Thyroid gland (tissue), 4 donors: ENCODE measurements around the gene BBLN.

Experiments used
- POLR2A ChIP-seq, 2 donors: fragments of 450-650 bp; IDR thresholded peaks; one replicate each; pipeline ENCODE4 v1.6.1; 2017; ENCODE audit warnings: antibody characterized with exemption in 2 of 2, mild to moderate bottlenecking in 2 of 2, moderate library complexity in 1 of 2
- TF ChIP-seq, protein P1 (sequence below), 6 experiments: fragments of 200-600 bp in 3 of 6; fragments of 450-650 bp in 3 of 6; sonication (generic) in 3 of 6; IDR thresholded peaks; one replicate each; pipeline ENCODE4 v1.5.1; 2016 to 2019; ENCODE audit warnings: antibody characterized with exemption in 6 of 6, mild to moderate bottlenecking in 2 of 6, inconsistent platforms in 1 of 6, moderate library complexity in 1 of 6

DNA sequence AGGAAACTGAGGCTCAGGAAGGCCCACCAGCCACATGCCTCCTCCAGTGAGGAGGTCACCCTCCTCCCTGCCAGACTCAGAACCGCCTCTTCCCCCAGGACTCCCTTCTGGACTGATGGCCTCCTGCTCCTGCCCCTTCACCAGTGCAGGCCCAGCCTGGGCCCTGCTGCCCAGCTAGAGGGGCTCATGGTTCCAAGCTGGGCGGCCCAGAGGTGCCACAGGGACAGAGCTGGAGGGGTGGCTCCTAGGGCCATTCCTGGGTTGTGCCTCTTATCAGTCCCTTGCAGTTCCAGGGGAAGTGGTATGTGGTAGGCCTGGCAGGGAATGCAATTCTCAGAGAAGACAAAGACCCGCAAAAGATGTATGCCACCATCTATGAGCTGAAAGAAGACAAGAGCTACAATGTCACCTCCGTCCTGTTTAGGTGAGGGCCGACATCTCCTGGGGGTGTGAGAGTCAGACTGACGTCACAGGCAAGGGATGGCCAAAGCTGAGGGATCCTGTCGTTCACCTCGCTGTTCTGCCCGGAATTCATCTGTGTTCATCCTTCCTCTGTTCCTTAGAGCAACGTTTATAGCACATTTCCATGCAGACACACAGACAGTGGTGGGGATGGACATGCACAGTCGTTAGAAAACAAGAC, 10.0 kb upstream of the BBLN start:
- no peak for TF ChIP-seq POLR2A (IDR thresholded peaks at IDR 0.05)
- TF ChIP-seq, protein P1, sequence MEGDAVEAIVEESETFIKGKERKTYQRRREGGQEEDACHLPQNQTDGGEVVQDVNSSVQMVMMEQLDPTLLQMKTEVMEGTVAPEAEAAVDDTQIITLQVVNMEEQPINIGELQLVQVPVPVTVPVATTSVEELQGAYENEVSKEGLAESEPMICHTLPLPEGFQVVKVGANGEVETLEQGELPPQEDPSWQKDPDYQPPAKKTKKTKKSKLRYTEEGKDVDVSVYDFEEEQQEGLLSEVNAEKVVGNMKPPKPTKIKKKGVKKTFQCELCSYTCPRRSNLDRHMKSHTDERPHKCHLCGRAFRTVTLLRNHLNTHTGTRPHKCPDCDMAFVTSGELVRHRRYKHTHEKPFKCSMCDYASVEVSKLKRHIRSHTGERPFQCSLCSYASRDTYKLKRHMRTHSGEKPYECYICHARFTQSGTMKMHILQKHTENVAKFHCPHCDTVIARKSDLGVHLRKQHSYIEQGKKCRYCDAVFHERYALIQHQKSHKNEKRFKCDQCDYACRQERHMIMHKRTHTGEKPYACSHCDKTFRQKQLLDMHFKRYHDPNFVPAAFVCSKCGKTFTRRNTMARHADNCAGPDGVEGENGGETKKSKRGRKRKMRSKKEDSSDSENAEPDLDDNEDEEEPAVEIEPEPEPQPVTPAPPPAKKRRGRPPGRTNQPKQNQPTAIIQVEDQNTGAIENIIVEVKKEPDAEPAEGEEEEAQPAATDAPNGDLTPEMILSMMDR (IDR thresholded peaks at IDR 0.05) = no peak
